Measurements from ENCODE around the gene ZNF14. TPM values are rescaled to one million over a fixed set of nuclear protein-coding genes. Genes with fewer than 3 reads are reported as not detected.
A peak's percentile ranks its signal among the peaks of the same experiment; 100 is the strongest.

Gene ZNF14
- total and polyA plus RNA-seq, 2 of the 13 experiments (the other 11 are each of a cell fraction or from before 2014, with no cell fraction given): 1.9 to 6.2 TPM

DNA sequence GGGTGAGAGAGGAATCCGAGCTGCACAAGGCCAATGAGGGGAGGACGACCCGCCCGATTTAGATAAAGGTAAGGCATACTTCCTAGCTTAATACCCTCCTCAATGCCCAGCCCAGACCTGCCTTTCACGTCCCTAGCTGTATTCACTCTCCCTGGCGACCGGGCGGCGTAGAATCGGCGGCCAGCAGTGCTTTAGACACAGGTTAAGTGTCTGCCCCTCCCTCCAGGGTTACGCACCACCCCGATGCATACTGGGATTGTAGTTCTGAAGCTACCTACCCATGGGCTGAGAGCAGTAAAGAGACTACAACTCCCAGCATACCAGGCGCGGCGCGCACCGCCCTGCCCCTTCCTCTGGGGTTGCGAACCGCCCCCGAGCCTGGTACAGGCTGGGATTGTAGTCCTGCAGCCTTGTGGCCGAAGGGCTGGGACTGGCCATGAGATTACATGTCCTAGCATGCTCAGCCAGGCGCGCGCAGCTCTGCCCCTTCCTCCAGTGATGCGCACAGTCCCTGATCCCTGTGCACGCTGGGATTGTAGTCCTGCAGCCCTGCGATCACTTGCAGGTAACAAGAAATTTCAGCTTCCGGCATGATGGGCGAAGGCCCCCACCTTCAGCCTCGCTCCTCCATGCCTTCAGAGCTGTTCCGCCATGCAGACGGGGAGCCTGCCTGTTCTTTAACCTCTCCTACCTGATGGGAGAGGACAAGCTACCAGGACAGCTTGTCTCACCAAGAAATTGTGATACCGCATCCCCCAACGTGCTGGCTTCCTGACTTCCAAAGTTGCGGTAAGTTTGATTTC lies 43.5 kb upstream of the ZNF14 start (continued):
- TF ChIP-seq SNAPC2 (CRISPR knock-in tag; IDR thresholded peaks at IDR 0.05) (peak; percentile 90), ZNF549 (CRISPR knock-in tag; IDR thresholded peaks at IDR 0.05) (no peak), FOSL1 (CRISPR knock-in tag; IDR thresholded peaks at IDR 0.05; ENCODE audit: borderline replicate concordance) (no peak), ZFP41 (CRISPR knock-in tag; IDR thresholded peaks at IDR 0.05; ENCODE audit: borderline replicate concordance) (no peak), DR1 (CRISPR knock-in tag; IDR thresholded peaks at IDR 0.05) (peak; percentile 91), TOPORS (CRISPR knock-in tag; IDR thresholded peaks at IDR 0.05) (peak; percentile 85), ZEB1 (IDR thresholded peaks at IDR 0.05; ENCODE audit: insufficient replicate concordance, low read depth) (peak; percentile 55), YY1 (IDR thresholded peaks at IDR 0.05; ENCODE audit: insufficient read depth, insufficient replicate concordance, low read depth, low read length) (peak; percentile 72), JUN (CRISPR knock-in tag; IDR thresholded peaks at IDR 0.05) (no peak)
- TF ChIP-seq, protein P1, sequence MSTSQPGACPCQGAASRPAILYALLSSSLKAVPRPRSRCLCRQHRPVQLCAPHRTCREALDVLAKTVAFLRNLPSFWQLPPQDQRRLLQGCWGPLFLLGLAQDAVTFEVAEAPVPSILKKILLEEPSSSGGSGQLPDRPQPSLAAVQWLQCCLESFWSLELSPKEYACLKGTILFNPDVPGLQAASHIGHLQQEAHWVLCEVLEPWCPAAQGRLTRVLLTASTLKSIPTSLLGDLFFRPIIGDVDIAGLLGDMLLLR (CRISPR knock-in tag; IDR thresholded peaks at IDR 0.05): peak; percentile 64; the same call in 1 of the 2 replicates
- TF ChIP-seq, protein P2, sequence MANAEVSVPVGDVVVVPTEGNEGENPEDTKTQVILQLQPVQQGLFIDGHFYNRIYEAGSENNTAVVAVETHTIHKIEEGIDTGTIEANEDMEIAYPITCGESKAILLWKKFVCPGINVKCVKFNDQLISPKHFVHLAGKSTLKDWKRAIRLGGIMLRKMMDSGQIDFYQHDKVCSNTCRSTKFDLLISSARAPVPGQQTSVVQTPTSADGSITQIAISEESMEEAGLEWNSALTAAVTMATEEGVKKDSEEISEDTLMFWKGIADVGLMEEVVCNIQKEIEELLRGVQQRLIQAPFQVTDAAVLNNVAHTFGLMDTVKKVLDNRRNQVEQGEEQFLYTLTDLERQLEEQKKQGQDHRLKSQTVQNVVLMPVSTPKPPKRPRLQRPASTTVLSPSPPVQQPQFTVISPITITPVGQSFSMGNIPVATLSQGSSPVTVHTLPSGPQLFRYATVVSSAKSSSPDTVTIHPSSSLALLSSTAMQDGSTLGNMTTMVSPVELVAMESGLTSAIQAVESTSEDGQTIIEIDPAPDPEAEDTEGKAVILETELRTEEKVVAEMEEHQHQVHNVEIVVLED (CRISPR knock-in tag; IDR thresholded peaks at IDR 0.05; ENCODE audit: borderline replicate concordance): peak; percentile 99
- TF ChIP-seq, protein P3, sequence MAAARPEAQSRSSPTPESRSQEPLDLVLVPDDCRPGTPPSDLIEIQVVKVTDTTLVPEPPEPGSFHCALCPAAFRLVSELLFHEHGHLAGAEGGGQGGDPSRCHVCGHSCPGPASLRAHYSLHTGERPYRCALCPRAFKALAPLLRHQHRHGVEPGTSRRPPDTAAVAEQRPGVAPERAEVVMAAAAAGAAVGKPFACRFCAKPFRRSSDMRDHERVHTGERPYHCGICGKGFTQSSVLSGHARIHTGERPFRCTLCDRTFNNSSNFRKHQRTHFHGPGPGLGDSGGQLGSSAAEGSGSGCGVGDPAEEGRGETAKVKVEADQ (CRISPR knock-in tag; IDR thresholded peaks at IDR 0.05; ENCODE audit: borderline replicate concordance): no peak; the same call in 1 of the 2 replicates
- TF ChIP-seq, protein P4, sequence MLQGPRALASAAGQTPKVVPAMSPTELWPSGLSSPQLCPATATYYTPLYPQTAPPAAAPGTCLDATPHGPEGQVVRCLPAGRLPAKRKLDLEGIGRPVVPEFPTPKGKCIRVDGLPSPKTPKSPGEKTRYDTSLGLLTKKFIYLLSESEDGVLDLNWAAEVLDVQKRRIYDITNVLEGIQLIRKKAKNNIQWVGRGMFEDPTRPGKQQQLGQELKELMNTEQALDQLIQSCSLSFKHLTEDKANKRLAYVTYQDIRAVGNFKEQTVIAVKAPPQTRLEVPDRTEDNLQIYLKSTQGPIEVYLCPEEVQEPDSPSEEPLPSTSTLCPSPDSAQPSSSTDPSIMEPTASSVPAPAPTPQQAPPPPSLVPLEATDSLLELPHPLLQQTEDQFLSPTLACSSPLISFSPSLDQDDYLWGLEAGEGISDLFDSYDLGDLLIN (CRISPR knock-in tag; IDR thresholded peaks at IDR 0.05; ENCODE audit: borderline replicate concordance): no peak; the same call in 1 of the 2 replicates
- TF ChIP-seq, protein P5, sequence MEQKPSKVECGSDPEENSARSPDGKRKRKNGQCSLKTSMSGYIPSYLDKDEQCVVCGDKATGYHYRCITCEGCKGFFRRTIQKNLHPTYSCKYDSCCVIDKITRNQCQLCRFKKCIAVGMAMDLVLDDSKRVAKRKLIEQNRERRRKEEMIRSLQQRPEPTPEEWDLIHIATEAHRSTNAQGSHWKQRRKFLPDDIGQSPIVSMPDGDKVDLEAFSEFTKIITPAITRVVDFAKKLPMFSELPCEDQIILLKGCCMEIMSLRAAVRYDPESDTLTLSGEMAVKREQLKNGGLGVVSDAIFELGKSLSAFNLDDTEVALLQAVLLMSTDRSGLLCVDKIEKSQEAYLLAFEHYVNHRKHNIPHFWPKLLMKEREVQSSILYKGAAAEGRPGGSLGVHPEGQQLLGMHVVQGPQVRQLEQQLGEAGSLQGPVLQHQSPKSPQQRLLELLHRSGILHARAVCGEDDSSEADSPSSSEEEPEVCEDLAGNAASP (CRISPR knock-in tag; IDR thresholded peaks at IDR 0.05; ENCODE audit: borderline replicate concordance): peak; percentile 14; the same call in 1 of the 2 replicates
- TF ChIP-seq, protein P6, sequence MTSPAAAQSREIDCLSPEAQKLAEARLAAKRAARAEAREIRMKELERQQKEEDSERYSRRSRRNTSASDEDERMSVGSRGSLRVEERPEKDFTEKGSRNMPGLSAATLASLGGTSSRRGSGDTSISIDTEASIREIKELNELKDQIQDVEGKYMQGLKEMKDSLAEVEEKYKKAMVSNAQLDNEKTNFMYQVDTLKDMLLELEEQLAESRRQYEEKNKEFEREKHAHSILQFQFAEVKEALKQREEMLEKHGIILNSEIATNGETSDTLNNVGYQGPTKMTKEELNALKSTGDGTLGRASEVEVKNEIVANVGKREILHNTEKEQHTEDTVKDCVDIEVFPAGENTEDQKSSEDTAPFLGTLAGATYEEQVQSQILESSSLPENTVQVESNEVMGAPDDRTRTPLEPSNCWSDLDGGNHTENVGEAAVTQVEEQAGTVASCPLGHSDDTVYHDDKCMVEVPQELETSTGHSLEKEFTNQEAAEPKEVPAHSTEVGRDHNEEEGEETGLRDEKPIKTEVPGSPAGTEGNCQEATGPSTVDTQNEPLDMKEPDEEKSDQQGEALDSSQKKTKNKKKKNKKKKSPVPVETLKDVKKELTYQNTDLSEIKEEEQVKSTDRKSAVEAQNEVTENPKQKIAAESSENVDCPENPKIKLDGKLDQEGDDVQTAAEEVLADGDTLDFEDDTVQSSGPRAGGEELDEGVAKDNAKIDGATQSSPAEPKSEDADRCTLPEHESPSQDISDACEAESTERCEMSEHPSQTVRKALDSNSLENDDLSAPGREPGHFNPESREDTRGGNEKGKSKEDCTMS (CRISPR knock-in tag; conservative IDR thresholded peaks at IDR 0.05): no peak
- TF ChIP-seq, protein P7, sequence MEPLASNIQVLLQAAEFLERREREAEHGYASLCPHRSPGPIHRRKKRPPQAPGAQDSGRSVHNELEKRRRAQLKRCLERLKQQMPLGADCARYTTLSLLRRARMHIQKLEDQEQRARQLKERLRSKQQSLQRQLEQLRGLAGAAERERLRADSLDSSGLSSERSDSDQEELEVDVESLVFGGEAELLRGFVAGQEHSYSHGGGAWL (CRISPR knock-in tag; IDR thresholded peaks at IDR 0.05): peak; percentile 83; the same call in 1 of the 2 replicates
